GM19238 (cell line): ENCODE measurements around the gene VIPR2.
"Not testable (repeated sequence)": the region's sequence is repeated elsewhere in the genome, so short reads cannot be mapped to it uniquely, and the experiment has no call there.

Experiments used
- DNase-seq: peaks from one replicate; pipeline ENCODE4 v3.0.0; 2011; ENCODE audit warnings: low spot score; ENCODE audit not compliant: insufficient read length

The VIPR2 gene

DNA sequence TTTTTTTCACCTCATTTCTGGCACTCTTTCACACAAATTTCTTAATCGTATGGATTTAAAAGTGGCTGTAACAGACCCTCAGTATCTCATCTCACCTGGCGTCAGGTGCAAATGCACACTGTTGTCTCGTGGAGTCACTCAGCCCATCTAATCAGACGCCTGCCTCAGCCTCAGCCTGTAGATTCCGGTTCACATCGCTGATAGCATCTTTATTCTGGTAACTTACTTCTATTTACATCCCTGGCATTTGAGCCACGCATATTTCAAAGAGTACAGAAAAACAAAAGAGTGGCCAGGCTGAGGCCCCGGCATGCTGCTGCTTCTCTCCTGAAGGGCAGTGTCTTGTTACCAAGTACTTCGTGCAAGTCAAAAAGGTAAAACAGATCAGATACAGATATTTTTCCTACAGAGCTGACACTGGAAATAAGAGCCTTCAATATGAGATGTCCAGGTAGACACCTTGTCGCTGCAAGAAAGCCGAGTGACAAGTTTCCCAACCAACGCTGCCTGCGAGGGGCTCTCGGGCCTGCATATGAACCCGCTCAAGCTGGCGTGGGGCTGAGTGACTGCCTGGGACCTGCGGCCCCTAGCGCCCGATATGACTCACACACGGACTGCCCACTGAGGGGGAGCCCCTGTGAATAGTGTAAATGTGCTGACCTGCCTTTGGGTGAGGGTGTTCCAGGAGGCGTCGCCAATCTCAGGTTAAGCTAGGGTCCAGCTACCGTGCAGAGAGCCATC lies 4.3 kb downstream of the VIPR2 start:
- no peak for DNase-seq

DNA sequence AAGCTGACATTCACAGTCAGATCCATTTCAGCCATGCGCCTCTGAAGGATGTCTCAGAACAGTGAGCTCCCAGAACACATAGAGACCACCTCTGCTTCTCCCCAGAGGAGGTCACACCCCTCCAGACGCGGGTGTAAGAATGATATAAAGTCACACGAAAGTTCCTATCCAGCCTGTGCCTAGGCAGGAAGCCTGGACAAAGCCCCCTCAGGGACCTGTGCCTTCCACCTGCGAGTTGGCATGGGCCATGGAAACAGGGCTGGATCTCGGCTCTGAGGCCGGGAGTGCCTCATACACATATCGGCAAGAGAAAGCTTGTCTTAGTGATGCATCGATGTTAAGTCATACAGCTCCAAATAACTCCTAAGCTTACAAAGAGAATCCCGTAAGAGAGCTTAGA lies 5.0 kb downstream of the VIPR2 start:
- DNase-seq, result no peak

DNA sequence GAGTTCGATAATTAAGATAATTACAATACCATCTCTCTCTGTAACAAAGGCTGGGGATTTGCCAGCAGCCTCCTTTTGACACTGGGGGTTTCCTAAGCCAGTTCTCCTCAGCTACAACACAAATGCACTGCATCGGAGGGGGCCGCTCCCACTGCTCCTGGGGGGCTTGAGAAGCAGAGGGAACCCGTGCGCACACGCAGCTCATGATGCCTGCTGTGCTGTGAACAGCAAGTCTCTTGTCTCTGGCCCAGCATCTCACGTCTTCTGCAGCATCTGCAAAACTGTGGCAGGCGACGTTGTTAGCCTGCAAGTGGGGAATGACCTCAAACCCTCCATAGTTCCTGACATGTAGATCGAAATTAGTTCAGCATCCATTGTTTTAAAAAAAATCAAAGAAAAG lies 5.5 kb downstream of the VIPR2 start:
- no peak for DNase-seq

DNA sequence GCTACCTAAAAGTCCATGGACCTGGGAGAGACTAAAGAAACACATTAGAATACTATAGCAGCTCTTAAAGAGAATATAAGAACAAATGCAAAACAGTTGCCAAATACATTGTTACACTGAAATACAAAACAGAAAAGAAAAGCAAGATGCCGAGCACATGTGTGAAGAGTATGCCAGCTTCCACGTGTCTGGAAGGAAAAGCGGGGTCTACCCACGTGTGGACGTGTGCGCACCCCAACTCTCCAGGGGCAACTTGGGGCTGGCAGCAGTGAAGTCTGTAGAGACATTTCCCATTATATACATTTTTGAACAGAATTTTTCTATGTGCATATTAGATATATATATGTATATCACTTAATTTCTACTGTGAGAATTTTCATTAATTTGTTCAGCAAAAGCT lies 6.2 kb downstream of the VIPR2 start:
- DNase-seq, result no peak

DNA sequence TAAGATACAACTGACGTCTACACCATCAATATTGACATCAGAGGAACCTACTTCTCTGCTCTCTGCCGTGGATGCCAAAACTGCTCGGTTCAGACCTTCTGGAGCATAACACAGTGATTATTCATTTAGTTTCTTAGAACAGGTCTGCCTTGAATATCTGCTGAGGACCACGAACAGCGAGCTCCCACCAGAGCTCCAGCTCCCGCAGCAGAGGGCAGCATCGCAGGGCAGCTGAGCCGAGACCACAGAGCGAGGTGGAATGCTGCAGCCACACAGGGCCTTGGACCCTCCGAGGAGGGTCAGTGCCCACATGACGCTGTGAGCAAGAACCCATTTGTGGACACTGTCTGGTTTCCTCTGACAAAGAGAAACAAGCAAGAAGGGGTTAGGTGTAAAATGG lies 6.8 kb downstream of the VIPR2 start:
- no peak for DNase-seq

DNA sequence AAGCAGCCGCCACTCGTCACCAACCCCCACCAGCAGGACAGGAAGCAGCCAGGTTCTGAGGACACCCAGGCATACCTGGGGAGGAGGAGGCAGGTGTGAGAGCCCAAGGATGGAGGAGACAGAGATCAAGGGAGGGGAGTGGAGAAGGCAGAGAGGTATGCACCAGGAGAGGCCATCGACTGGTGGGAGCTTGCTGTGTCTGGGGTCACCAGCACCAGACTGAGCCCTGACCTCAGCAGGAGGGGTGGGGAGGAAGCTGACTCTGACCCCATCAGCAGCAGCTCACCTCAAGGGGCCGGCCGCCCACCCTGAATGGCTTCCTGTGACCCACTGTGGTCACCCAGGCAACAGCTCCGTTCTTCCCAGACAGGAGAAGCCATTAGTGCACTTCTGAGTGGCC lies 7.8 kb downstream of the VIPR2 start:
- no peak for DNase-seq

DNA sequence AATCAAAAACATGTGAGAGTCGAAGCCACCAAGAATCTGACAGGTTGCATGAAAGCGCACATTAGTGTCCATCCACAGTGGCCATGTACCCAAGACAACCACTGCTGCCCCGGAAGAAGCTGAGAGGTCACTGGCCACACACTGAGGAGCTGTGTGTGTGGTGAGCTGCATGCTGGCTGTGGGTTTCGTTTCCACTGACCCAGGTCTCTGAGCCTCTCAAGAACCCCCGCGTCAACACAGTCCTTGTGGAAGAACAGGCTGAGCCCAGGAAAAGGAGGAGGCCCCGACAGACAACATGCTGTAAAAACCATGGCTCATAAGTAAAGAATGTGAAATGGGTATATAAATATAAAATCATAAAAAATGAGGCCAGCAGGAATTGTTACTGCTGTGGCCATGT lies 8.2 kb downstream of the VIPR2 start:
- no peak for DNase-seq

DNA sequence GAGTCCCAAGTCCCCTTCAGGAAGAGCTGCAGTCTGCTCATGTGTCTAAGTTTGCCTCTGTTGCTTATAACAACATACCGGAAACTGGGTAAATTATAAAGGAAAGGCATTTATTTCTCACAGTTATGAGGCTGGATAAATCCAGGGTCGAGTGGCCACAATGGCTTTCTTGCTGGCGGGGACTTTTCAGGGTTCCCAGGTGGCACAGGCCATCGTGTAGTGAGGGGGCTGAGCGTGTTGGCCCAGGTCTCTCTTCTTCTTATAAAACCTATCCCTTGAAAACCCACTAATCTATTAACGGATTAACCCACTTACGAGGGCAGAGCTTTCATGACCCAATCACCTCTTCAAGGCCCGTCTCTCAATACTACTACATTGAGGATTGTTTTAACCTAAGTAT lies 8.7 kb downstream of the VIPR2 start:
- DNase-seq, result no peak

DNA sequence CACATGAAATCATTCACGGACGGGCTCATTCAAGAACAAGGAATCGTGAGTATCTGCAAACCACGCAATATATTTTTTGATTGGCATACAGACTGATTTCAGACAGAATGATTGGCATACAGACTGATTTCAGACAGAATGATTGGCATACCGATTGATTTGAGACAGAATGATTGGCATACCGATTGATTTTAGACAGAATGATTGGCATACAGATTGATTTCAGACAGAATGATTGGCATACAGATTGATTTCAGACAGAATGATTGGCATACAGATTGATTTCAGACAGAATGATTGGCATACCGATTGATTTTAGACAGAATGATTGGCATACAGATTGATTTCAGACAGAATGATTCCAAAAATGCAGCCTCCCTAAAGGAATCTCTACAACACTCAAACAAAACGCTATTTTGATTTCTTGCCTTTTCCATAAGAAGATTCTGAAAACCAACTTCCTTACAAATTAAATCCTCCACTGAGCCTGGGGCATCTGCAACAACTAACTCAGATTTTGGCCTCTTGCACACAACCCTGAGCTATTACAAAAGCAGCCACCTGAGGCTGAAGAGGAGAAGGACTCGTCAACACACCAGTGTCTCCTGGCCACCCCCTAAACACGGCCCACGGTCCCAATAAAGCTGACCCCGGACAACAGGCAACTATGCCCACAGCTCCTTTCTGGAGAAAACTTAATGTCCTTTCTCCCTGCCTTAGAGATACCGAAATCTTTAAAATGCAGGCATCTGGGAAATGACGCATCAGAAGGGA lies 11.8 kb downstream of the VIPR2 start:
- not testable (repeated sequence) for DNase-seq

DNA sequence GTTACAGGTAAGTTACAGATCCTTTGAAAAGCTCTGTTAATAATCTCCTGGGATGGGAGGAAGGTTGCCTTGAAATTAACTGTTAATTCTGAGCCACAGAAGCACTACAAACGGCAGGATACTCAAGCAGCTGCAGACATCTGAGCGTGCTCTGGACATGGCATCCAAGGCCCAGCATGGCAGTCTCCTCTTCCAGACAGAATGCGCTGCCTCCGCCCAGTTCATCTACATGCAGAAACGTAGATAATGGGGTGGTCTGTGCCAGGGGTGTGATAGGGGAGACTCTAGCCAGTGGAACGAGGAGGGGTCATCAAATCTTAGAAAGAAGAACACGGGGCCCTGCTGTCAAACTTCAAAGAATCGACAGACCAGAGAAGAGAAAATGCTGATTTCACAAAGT lies 13.8 kb downstream of the VIPR2 start:
- DNase-seq, result no peak

DNA sequence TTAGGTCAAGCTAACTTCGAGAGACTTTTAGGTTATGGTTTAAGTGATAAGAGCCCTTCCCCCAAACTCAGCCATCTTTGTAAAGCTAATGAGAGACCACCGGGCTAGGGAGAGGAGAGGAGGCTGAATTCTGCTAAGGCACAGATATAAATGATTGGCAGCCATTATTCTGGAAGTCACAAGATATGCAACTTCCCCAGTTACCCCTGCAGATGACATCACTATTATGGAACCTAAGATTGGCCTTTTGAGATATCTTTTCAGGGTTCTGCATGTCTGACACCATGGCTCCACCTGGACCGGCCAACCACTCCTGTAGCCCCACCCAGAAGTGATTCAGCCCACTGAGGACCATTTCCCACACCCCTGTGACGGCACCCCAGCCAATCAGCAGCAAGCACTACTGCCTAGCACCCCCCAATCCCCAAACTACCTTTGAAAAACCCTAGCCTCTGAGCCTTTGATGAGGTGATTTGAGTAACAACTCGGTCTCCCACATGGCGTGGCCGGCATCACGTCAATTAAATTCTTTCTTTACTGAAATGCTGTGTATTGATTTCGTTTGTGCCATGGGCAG lies 14.4 kb downstream of the VIPR2 start:
- no peak for DNase-seq

DNA sequence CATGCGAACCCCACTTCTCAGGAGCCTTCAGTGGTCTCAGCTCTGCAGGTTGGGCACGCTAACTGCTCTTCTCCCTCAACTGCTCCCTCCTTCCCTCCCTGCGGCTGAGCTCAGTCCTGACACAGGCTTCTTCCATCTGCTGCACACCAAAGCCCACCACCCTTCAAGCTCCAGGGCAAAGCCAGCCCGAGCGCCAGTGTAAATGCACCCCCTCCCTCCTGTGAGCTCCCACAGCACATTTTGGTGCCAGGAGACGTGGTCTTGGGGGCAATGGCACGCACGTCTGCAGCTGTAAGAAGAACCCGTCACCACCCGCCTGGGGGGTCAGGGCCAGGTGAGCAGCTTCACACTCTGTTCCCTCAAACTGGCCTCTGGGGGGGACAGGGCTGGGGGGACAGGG lies 15.9 kb downstream of the VIPR2 start:
- DNase-seq, result no peak

DNA sequence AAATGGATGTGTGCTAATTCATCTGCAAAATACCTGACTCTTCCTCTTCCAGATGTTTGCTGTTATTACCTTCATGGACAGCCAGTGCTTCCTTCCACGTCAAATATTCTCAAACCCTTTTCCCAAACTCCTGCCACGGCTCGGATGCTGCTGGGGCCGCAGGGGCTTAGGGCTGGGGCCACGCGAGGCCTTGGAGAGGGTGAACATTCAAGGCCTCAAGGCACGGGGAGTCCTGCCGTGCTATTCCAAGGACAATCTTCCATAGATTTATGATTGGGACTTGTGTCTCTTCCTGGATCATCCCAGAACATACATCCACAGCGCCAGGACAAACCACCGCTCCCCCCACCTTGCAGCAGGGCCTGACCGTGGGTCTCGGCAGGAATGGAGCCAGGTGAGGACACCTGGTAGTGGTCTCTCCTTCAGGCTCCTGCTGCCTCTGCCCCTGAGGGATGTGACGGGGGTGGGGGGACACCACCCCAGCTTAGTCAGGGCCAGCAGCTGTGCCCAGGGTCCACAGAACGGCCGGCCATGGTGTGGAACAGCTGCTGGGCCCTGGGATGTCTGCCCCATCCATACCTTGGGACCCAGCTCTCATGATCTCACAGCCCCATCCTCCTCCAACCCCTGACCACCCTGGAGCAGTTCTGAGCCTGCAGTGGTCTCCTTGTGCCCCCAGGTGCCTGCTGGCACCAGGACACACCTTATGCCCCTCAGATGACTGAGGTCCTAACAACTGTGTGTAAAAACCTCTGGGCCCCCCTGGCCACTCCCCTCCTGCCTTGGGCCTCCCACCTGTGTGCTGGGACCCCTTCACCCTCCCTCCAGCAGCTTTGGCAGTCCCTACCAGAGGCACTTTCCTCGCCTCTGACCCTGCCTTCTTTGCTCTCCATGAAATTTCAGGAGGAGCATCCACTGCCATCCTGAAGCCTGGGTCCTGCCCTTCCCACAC lies 16.7 kb downstream of the VIPR2 start:
- DNase-seq, result no peak

DNA sequence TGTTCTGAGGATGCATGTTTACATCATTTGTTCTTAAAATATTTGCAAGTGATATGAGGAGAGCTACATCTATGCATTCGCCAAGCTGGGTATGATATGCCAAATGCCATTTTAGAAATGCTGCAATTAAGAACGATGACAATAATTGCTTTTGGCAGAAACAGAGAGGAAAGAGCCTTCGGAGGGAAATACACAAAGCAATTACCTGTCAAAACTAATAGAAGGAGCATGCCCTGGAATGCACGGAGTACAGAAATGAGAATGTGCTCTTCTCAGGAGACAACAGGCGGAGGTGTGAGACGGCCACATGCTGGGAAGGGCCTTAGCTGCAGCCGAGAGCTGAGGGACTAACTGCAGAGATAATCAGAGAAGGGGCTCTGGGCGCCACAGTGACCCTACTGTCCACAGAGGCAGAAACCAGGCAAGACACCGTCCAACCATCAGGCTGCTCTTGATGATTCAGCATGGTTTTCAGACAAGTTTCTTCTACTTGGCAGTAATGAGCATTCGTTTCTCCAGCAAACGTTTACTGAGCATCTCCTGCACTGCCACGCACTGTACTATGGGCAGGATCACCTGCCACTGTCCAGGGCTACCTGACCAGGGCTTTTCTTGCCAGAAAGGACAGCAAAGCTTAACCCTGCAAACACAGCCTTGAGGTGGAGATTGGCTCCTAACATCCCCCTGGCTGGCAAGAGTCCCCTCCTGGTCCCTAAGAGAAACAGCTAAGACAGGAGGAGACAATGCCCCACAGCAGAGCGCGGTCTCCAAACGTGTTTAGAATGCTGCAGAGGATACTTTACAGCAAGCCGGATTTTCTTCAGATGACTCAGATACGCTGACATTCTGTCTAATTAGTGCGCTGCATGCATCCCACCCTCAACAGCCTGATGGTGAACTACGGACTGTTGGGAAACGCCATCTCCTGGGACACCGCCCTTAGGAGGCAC lies 18.1 kb downstream of the VIPR2 start:
- no peak for DNase-seq

DNA sequence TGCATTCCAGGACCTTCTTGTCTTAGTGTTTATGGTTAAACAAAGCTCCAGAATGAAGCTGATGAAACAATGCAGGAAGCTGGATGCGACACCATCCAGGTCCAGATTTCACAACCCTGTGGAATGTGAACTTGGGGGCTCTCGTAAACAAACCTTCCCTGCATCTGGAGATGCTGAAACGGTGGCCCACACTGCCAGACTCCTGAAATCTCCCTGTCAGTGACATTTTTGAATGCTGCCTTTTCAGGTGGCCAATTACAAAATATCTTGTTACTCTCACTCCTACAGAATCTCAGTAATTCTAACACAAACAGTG lies 18.8 kb downstream of the VIPR2 start:
- DNase-seq, result no peak

DNA sequence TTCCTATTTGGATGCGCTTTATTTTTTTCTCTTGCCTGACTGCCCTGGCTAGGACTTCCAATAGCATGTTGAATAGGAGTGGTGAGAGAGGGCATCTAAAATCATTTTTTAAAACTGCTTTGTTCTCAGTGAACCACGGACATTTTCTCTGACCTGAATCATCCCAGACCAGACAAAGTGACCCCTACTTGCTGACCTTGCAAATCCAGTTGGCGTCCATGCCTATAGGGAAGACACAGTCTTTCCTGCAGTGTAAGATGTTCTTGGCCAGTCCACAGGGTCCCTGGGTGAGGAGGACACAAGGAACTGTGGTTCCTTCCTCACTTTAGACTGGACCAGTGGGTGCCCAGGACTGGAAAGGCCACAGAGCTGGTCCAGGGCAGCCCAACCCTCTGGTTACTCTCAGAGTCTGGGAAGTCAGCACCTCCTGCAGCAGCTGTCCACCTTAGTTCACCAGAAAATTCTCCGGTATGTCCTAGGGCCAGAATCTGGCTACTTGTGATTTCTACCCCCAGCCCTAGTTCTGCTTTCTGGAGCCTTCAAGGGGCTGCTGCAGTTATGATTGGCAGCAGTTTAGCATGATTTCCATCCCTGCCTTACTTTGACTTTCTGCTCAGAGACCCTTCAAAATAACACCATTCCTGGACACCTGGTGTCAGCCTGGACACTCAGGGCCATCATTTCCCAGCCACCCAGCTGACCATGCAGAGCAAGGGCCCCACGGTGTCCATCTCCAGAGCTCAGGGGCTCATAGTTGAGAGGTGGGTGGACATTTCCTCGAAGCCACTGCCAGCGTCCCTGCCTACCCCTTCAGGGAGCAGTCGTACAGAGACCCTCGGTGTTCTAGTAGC lies 19.3 kb downstream of the VIPR2 start:
- no peak for DNase-seq

DNA sequence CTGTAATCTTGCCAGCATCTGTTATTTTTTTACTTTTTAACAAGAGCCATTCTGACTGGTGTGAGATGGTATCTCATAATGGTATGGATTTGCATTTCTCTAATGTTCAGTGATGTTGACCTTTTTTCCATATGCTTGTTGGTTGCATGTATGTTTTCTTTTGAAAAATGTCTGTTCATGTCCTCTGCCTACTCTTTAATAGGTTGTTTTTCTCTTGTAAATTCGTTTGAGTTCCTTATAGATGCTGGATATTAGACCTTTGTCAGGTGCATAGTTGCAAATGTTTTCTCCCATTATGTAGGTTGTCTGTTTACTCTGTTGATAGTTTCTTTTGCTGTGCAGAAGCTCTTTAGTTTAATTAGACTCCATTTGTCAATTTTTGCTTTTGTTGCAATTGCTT lies 20.9 kb downstream of the VIPR2 start:
- DNase-seq, result not testable (repeated sequence)

DNA sequence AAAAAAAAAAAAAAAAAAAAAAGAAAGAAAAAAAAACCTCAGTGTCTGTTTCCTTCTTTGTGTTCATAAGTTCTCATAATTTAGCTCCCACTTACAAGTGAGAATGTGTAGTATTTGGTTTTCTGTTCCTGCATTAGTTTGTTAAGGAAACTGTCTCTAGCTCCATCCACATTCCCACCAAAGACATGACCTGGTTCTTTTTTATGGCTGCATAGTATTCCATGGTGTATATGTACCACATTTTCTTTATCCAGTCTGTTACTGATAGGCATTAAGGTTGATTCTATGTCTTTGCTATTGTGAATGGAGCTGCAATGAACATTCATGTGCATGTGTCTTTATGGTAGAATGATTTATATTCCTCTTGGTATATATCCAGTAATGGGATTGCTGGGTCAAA lies 21.4 kb downstream of the VIPR2 start:
- not testable (repeated sequence) for DNase-seq

DNA sequence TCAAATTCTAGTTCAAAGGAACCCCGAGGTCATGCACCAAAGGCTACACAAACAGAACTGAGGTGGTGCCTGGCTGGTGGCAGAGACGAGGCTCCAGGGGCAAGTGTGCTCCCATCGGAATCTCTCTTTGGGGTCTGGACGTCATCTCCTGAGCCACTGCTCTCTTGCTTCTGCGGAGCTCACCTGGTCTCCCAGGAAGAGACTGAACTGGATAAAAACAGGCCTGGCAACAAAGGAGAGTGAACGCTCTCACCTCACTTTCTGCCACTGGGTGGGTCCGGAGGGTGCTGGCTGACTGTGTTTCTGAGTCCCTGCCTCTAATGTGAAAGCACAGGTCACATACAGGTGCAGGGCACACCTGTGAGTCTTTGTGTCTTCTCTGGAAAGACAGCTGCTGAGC lies 22.4 kb downstream of the VIPR2 start:
- no peak for DNase-seq

DNA sequence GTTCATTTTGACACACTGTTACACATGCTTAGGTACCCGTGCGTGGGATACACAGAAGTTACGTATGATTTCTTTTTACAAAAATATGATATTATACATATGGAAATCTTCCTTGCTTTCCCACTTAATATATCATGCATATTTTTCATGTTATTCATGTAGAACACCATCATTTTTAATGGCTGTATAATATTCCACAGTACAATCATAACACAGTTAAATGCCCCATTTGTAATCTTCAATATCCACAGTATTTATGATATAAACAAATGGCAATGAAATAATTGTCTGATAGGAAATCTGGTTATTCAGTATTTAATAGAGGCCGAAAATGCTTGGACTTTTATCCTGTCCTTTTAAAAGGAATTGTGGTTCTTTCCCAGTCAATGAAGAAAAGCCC lies 23.2 kb downstream of the VIPR2 start:
- DNase-seq, result no peak
